Measurements from ENCODE around the gene ZNF768.

ZNF768 gene

DNA sequence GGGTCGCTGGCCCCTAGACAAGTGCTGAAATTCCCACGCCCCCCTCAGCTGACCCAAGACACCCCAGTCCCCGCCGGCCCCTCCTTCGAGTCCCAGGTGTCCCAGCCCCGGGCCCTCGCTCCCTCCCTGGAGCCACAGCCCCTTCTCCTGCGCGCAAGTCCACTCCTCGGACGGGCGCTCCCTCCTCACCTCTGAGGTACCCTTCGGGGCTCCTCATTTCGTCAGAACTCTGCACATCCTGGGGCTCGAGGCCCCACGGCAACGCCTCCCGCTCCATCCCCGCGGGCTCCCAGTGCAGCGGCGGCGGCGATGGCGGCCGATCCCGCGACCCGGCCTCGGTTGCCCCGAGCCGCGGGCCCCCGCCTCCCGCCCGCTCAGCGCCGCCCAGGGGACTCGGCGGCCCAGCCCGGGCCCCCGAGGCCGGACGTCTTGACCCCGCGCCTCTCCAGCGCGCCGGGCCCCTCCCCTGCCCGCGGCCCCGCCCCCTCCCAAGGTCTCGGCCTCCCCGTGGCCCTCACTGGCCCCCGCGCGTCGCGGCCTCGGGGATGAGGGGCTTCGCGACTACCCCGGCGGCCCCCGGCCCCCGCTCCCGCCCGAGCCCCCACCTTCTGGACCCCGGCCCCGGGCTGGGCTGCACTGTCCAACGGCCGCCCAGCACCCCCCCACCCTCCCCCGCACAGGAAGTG, at the start of gene ZNF768:
Gene ZNF768, minus strand, starts transcription at position 430 of the 686 bp plus-strand sequence. Its CDS starts 153 bp downstream, at position 277.
- DNase-seq, result no peak

- DNase-seq, result no peak
Observed at GRCh38 chr16:30574678-30575077, 48.3 kb upstream of the ZNF768 start.

GRCh38 chr16:30571445-30572322, 45.3 kb upstream of the ZNF768 start, which contains the start of gene ZNF688:
TSS of gene ZNF688 (minus strand) at chr16:30571714. CDS start at chr16:30571629, 85 bp downstream.
- peak; percentile 96 for DNase-seq

DNA sequence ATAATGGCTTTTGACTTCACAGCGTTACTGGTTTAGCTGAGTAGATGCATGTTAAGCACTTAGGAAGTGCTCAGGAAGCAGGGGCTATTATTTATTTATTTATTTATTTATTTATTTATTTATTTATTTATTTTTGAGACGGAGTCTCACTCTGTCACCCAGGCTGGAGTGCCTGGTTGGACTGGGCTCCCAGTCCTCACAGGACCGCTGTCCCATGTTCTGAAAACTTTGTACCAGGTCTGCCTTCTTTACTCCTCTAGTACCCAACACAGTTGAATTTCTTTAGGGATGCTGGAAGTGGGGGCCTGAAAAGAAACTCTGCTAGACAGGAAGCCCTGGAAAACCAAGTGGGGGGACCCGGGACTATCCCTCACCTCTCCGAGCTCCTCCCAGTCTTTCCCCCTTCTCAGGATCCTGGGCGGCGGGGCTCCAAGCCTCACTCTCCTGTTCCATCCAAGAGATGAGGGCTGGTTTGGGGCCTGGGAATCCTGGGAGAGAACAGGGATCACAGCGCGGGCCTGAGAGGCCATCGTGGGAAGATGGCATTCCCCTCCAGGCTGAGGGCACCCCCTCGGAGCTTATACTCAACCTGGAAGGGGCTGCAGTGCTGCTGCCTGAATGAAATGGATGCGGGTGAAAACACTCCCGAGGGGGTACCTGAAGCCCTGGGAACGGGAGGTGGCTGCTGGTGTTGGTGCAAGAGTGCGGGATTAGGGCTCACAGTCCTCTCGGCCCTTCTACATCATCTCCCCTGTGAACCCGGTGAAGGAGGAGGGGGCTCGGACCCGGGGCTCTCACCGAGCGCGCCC, 44.5 kb upstream of the ZNF768 start:
- DNase-seq, result no peak

DNA sequence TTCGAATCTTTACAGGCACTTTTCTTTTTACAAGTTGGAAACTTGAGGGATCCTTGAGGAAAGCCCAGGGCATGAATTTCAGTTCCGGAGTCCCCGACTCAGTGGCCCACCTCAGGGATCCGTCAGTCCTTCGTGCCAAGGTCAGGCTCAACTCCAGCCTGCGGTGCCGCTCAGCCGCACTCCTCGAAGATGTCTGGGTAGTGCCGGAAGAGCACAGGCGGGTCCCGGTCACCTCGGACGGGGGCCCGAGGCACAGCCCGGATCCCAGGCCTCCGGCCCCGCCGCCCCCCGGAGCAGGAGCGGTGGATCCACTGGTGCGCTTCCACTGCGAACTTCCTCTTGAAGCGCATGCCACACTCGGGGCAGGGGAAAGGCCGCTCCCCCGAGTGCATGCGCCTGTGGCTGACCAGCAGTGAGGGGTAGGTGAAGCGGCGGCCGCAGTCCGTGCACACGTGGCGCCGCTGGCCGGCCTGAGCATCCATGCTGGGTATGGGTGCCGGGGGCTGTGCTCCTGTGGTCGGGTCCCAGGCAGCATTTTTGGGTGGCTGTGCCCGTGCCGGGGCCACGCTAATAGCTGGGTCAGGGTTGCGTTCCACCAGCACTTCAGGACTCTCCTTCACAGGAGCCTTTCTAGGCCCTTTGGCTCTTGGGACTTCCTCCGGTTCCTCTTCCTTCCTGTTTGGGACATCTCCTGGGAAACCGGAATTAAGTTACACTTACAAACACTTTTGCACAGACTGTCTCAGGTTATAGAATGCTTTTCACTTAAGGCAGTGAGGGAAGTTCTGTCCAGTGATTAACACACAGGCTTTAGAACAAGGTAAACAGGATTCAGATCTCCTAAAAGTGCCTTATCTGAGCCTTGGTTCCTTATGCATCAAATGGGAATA, 43.6 kb upstream of the ZNF768 start:
- no peak for DNase-seq

DNA sequence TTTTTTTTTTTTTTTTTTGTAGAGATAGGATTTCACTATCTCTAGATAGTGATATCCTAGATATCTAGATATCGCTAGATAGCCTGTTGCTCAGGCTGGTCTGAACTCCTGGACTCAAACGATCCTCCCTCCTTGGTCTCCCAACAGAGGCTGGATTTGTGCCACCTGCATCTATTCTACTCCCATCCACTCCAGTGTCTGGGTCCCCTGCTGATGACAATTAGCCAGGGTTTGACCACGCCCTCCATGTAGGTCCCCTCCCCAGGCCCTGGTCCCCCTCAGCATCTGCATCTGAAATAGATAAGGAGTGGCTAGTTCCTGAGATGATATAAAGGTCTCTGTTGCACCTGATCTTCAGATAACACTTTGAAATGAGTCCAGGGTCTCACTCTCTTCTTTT, 42.9 kb upstream of the ZNF768 start:
- no peak for DNase-seq

DNA sequence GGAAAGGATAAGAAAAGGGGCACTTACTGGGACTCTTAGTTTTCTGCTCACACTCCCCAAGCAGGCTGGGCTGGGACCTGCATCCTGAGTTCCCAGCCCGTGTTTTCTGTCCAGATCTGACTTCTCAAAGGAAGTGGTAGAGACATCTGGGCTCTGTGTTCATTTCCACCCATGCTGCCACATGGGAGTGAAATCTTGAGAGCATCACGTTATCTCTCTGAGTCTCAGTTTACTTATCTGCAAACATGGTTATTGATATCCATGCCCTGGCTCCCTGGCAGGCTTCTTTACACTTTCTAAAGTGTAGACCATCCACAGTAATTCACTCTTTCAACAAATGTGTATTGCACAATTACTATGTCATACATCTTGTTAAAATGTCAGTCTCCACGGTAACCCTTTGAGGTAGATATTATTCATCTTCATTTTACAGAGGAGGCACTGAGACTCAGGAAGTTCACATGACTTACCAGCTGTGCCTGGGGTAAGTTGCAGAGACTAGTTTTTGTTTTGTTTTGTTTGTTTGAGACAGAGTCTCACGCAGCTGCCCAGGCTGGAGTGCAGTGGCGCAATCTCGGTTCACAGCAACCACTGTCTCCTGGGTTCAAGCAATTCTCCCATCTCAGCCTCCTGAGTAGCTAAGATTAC, 41.7 kb upstream of the ZNF768 start:
- DNase-seq, result peak; percentile 52

DNA sequence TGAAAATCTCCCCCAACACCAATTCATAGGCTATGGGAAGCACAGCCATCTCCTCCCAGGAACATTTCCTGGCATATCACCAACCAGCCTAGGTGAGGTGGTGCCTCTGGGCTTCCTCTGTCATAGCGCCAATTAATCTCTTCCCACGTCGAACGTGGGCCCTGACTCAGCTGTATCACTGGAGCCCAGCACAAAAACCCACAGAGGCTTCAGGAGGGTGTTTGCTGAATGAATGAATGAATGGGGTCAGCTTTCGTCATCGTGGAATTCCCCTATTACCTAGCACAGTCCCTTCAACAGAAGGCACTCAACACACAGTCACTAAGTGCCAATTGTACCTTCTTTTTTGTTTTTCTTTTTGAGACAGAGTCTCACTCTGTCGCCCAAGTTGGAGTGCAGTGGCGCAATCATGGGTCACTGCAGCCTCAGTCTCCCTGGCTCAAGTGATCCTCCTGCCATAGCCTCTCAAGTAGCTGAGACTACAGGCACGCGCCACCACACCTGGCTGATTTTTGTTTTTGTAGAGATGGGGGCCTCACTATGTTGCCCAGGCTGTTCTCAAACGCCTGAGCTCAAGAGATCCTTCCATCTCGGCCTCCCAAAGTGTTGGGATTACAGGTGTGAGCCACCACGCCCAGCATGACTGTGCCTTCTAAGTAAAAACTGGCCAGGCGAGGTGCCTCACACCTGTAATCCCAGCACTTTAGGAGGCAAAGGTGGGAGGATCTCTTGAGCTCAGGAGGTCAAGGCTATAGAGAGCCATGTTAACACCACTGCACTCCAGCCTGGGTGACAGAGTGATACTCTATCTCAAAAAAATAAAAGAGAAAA, 41.0 kb upstream of the ZNF768 start:
- DNase-seq, result no peak

GRCh38 chr16:30566531-30566930, 40.2 kb upstream of the ZNF768 start:
- DNase-seq, result no peak

GRCh38 chr16:30565984-30566383, 39.6 kb upstream of the ZNF768 start:
- DNase-seq, result no peak

- DNase-seq, result no peak
Observed at GRCh38 chr16:30565526-30565925, 39.2 kb upstream of the ZNF768 start.

GRCh38 chr16:30562021-30562420, 35.7 kb upstream of the ZNF768 start:
- DNase-seq, result no peak

DNA sequence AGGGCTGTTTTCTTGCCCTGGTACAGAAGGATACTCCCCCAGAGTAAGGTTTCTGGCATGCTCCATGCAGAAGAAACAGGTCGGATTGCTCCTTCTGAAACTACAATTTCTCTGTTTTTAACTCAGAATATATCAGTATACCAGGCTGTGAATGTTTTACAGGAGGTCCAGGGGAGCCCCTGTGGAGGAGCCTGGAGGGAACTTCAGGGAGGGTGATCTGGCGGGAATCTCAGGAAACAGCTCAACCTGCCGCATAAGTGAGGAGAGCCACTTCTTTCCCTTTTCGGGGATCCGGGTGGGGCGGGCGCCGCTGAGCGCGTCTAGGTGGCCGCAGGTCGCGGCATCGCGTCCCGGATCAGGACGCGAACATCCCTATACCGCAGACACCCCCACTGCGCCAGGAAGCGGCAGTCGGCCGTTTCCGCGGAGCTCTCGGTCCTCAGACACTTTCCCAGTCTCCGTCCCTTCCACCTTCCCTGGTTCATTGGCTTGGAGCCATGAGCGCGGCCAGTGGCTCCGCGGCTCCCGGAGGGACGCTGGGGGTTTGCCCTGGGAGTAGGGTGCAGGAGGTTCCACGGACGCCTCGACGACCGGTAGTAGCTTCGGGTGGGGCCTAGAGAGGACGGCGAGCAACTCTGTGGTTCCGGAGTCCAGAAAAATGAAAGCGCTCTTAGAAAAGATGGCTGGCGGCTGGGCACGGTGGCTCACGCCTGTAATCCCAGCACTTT, 34.9 kb upstream of the ZNF768 start:
- DNase-seq, result no peak

DNA sequence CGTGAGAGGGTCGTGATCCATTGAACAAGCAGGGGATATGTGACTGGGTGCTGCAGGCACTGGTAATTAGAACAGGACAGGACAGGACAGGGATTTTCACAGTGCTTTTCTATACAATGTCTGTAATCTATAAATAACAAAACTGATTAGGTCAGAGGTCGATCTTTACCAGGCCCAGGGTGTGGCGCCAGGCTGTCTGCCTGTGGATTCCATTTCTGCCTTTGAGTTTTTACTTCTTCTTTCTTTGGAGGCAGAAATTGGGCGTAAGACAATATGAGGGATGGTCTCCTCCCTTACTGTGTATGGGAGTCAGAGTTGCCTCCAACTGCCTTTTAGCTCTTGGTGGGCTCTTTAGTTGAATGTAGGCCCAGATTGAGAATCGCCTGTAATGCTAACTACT, 33.3 kb upstream of the ZNF768 start:
- DNase-seq, result no peak

DNA sequence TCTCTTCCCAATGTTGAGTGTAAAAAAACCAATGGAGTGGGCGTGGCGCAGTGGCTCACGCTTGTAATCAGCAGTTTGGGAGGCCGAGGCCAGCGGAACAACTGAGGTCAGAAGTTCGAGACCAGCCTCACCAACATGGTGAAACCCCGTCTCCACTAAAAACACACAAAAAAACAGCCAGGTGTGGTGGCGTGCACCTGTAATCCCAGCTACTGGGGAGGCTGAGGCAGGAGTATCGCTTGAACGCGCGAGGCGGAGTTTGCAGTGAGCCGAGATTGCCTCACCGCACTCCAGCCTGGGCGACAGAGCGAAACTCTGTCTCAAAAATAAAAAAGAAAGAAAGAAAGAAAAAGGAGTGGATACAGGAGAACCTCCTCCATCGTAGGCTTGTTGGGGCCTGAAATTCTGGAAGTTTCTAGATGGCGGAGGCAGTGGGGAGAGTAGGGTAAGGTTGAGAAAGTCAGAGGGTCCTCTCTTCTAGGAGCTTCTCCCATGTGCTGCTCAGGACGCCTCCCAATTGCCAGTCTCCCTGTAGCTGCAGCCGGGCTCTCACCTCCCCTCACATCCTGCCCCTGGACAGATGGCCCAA, 32.5 kb upstream of the ZNF768 start:
- no peak for DNase-seq

DNA sequence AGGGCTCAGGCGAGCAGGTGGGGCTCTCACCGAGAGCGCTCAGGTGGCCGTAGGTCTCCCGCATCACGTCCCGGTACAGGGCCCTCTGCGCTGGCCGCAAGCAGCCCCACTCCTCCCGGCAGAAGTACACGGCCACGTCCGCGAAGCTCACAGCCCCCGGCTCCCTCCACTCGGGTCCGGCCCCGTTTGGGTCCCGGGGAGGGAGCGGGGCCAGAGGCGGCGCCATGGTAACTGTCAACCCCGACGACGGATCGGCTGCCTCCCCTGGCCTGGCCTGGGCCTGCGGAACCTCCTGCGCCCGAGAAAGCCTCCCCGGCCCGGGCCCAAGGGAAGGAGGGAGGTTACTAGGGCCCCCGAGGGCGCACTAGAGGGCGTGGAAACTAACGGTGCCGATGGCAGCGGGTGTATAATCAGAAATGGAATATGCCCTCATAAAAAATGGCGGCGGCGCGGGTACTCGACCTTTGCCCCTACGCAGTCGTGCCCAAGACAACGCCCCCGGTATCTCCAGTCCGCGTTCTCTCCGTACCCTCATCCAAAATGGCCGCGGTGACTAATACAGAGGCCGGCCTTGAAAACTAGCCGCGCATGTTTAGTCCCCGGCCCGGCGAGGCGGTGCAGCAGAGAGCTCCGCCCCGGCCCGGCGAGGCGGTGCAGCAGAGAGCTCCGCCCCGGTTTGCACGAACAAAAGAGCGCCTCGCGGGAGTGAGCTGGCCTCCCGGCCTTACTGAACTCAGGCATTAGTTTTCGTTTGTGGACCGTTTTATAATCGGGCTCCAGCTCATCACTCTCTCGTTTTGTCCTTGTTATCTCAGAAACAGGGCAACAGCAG, 31.8 kb upstream of the ZNF768 start, which contains the start of gene ZNF764:
Gene ZNF764, minus strand, starts transcription at position 418 of the 832 bp plus-strand sequence. Its CDS starts 192 bp downstream, at position 226.
- peak; percentile 90 for DNase-seq

DNA sequence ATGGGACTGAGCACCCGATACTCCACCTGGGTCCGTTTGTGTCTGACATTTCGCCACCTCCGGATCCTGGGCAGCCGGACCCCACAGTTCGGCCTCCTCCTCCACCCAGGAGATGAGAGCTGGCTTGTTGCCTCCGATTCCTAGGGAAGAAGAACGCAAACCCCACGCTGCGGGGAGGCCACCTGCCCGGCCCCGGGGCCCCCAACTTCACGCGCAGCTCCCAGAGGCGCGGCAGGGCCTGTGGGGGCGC, 31.3 kb upstream of the ZNF768 start:
- DNase-seq, result no peak

DNA sequence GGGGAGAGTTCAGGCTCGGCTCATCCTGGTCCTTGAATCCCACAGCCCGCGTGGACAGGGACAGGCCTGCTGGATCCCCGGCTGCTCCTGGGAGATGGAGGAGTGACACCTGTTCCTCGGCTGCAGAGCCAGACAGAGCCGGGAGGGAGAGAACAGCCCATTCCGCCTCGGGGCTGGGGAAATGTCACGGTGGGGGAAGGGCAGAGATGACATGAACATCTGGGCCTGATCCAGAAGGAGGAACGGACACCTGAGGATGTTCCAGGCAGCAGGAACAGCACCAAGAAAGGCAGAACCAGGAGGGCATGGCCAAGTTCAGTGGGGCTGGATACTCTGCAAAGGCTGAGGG, 29.7 kb upstream of the ZNF768 start:
- no peak for DNase-seq
